ENCODE data around the gene ARL17B. TPM values are rescaled to one million over a fixed set of nuclear protein-coding genes. Genes with fewer than 3 reads are reported as not detected.
"Not testable (repeated sequence)": the region's sequence is repeated elsewhere in the genome, so short reads cannot be mapped to it uniquely, and the experiment has no call there.

The ARL17B gene
- total and polyA plus RNA-seq, 2 donors from 2014 or later = 10.1 to 22.0 TPM

GRCh38 chr17:46286764-46287221 lies 74.8 kb downstream of the ARL17B start:
- H3K27me3 ChIP-seq (ENCODE audit: control insufficient read depth, insufficient read depth, low read length); H3K27ac ChIP-seq (ENCODE audit: low read depth in 2 of 2, low read length in 2 of 2); intact Hi-C loops (cut with DNase I); H3K36me3 ChIP-seq (ENCODE audit: control insufficient read depth in 2 of 3, insufficient read depth in 3 of 3, low read length in 3 of 3); H3K4me3 ChIP-seq (ENCODE audit: low read length in 3 of 3); H3K4me1 ChIP-seq (ENCODE audit: control insufficient read depth in 2 of 3, insufficient read depth in 2 of 3, low read depth in 1 of 3, low read length in 3 of 3); H3K9me3 ChIP-seq (ENCODE audit: control insufficient read depth in 2 of 3, insufficient read depth in 1 of 3, low read length in 3 of 3); H3K9ac ChIP-seq (ENCODE audit: low read length in 3 of 3): not testable (repeated sequence)
- peak; percentile 92 for FAIRE-seq
- TF ChIP-seq CTCF (IDR thresholded peaks at IDR 0.05; ENCODE audit: borderline replicate concordance, extremely low read depth, insufficient read depth) = peak; percentile 76
- DNase-seq = peak in 3 of 5 donors; percentile 39 to 84 (median 78)

- FAIRE-seq; intact Hi-C loops (cut with DNase I); H3K27me3 ChIP-seq (ENCODE audit: control insufficient read depth, insufficient read depth, low read length); H3K27ac ChIP-seq (ENCODE audit: low read depth in 2 of 2, low read length in 2 of 2); H3K4me1 ChIP-seq (ENCODE audit: control insufficient read depth in 2 of 3, insufficient read depth in 2 of 3, low read depth in 1 of 3, low read length in 3 of 3); H3K9ac ChIP-seq (ENCODE audit: low read length in 3 of 3); H3K4me3 ChIP-seq (ENCODE audit: low read length in 3 of 3); DNase-seq; H3K36me3 ChIP-seq (ENCODE audit: control insufficient read depth in 2 of 3, insufficient read depth in 3 of 3, low read length in 3 of 3); H3K9me3 ChIP-seq (ENCODE audit: control insufficient read depth in 2 of 3, insufficient read depth in 1 of 3, low read length in 3 of 3): not testable (repeated sequence)
These were observed 76.1 kb downstream of the ARL17B start for GRCh38 chr17:46285500-46285899.

GRCh38 chr17:46284467-46284866 lies 77.1 kb downstream of the ARL17B start:
- H3K36me3 ChIP-seq (ENCODE audit: control insufficient read depth in 2 of 3, insufficient read depth in 3 of 3, low read length in 3 of 3); H3K4me1 ChIP-seq (ENCODE audit: control insufficient read depth in 2 of 3, insufficient read depth in 2 of 3, low read depth in 1 of 3, low read length in 3 of 3); H3K27ac ChIP-seq (ENCODE audit: low read depth in 2 of 2, low read length in 2 of 2); H3K4me3 ChIP-seq (ENCODE audit: low read length in 3 of 3); H3K9ac ChIP-seq (ENCODE audit: low read length in 3 of 3); FAIRE-seq; intact Hi-C loops (cut with DNase I); DNase-seq; H3K27me3 ChIP-seq (ENCODE audit: control insufficient read depth, insufficient read depth, low read length); H3K9me3 ChIP-seq (ENCODE audit: control insufficient read depth in 2 of 3, insufficient read depth in 1 of 3, low read length in 3 of 3): not testable (repeated sequence)

GRCh38 chr17:46282635-46283034 lies 78.9 kb downstream of the ARL17B start:
- H3K36me3 ChIP-seq (ENCODE audit: control insufficient read depth in 2 of 3, insufficient read depth in 3 of 3, low read length in 3 of 3); H3K27ac ChIP-seq (ENCODE audit: low read depth in 2 of 2, low read length in 2 of 2); intact Hi-C loops (cut with DNase I); H3K9me3 ChIP-seq (ENCODE audit: control insufficient read depth in 2 of 3, insufficient read depth in 1 of 3, low read length in 3 of 3); H3K4me3 ChIP-seq (ENCODE audit: low read length in 3 of 3); H3K27me3 ChIP-seq (ENCODE audit: control insufficient read depth, insufficient read depth, low read length); H3K9ac ChIP-seq (ENCODE audit: low read length in 3 of 3); FAIRE-seq; DNase-seq; H3K4me1 ChIP-seq (ENCODE audit: control insufficient read depth in 2 of 3, insufficient read depth in 2 of 3, low read depth in 1 of 3, low read length in 3 of 3): not testable (repeated sequence)

DNA sequence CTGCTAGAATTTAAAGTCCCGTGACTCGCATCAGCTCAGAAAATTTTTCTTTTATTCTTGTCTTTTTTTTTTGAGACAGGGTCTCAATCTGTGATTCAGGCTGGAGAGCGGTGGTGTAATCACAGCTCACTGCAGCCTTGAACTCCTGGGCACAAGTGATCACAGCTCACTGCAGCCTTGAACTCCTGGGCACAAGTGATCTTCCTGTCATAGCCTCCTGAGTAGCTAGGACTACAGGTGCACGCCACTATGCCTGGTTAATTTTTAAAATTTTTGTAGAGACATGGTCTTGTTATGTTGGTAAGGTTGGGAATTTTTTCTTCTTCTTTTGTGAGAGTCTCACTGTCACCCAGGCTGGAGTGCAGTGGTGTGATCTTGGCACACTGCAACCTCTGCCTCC lies 80.2 kb downstream of the ARL17B start:
- H3K4me1 ChIP-seq (ENCODE audit: control insufficient read depth in 2 of 3, insufficient read depth in 2 of 3, low read depth in 1 of 3, low read length in 3 of 3); H3K27me3 ChIP-seq (ENCODE audit: control insufficient read depth, insufficient read depth, low read length); intact Hi-C loops (cut with DNase I); FAIRE-seq; H3K4me3 ChIP-seq (ENCODE audit: low read length in 3 of 3); H3K9me3 ChIP-seq (ENCODE audit: control insufficient read depth in 2 of 3, insufficient read depth in 1 of 3, low read length in 3 of 3); H3K27ac ChIP-seq (ENCODE audit: low read depth in 2 of 2, low read length in 2 of 2); H3K9ac ChIP-seq (ENCODE audit: low read length in 3 of 3); H3K36me3 ChIP-seq (ENCODE audit: control insufficient read depth in 2 of 3, insufficient read depth in 3 of 3, low read length in 3 of 3); DNase-seq: not testable (repeated sequence)

GRCh38 chr17:46276728-46277479 lies 84.7 kb downstream of the ARL17B start:
- H3K9ac ChIP-seq (ENCODE audit: low read length in 3 of 3); H3K4me3 ChIP-seq (ENCODE audit: low read length in 3 of 3); H3K27ac ChIP-seq (ENCODE audit: low read depth in 2 of 2, low read length in 2 of 2); intact Hi-C loops (cut with DNase I); H3K4me1 ChIP-seq (ENCODE audit: control insufficient read depth in 2 of 3, insufficient read depth in 2 of 3, low read depth in 1 of 3, low read length in 3 of 3); H3K9me3 ChIP-seq (ENCODE audit: control insufficient read depth in 2 of 3, insufficient read depth in 1 of 3, low read length in 3 of 3); FAIRE-seq; H3K36me3 ChIP-seq (ENCODE audit: control insufficient read depth in 2 of 3, insufficient read depth in 3 of 3, low read length in 3 of 3); H3K27me3 ChIP-seq (ENCODE audit: control insufficient read depth, insufficient read depth, low read length); DNase-seq: not testable (repeated sequence)

Data from kidney (tissue), 14 donors.